ENCODE data around the gene ARG2. TPM values are rescaled to one million over a fixed set of nuclear protein-coding genes. Genes with fewer than 3 reads are reported as not detected.
A peak's percentile ranks its signal among the peaks of the same experiment; 100 is the strongest.

ARG2 gene
- total RNA-seq, 4 donors from 2014 or later, result 3.5 to 9.6 (median 5.4) TPM

DNA sequence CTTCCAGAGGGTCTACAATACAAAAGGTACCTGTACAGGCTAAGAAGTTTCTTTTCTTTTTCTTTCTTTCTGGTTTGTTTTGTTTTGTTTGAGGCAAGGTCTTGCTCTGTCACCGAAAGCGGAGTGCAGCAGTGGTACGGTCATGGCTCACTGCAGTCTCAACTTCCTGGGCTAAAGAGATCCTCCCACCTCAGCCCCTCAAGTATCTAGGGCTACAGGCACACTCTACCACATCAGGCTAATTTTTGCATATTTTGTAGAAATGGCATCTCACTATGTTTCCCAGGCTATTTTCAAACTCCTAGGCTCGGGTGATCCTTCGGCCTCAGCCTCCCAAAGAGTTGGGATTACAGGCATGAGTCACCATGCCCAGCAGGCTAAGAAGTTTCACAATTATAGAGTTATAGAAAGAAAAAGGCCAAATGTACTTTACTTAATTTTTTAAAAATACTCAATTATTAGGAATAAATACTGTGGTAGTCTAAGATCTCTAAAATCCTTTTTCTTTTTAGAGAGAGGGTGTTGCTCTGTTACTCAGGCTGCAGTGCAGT lies 16.6 kb upstream of the ARG2 start:
- Histone ChIP-seq H3K9me3 (no peaks in the 10 kb centered on the region), H3K4me3 (no peak overlapping the region), H3K27ac (no peak overlapping the region), H3K36me3 (no peaks in the 10 kb centered on the region), H3K27me3 (no peaks in the 10 kb centered on the region), H3K4me1 (peaks cover 20% of the 10 kb centered on the region)
- DNase-seq (ENCODE audit: low spot score in 2 of 2), result no peak
- TF ChIP-seq POLR2AphosphoS5 (IDR thresholded peaks at IDR 0.05) (no peak), POLR2A (IDR thresholded peaks at IDR 0.05) (no peak)
- TF ChIP-seq, protein P1, sequence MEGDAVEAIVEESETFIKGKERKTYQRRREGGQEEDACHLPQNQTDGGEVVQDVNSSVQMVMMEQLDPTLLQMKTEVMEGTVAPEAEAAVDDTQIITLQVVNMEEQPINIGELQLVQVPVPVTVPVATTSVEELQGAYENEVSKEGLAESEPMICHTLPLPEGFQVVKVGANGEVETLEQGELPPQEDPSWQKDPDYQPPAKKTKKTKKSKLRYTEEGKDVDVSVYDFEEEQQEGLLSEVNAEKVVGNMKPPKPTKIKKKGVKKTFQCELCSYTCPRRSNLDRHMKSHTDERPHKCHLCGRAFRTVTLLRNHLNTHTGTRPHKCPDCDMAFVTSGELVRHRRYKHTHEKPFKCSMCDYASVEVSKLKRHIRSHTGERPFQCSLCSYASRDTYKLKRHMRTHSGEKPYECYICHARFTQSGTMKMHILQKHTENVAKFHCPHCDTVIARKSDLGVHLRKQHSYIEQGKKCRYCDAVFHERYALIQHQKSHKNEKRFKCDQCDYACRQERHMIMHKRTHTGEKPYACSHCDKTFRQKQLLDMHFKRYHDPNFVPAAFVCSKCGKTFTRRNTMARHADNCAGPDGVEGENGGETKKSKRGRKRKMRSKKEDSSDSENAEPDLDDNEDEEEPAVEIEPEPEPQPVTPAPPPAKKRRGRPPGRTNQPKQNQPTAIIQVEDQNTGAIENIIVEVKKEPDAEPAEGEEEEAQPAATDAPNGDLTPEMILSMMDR (IDR thresholded peaks at IDR 0.05), result no peak
- WGBS, result 61% methylated on average over 5 of the region's 5 CpGs

DNA sequence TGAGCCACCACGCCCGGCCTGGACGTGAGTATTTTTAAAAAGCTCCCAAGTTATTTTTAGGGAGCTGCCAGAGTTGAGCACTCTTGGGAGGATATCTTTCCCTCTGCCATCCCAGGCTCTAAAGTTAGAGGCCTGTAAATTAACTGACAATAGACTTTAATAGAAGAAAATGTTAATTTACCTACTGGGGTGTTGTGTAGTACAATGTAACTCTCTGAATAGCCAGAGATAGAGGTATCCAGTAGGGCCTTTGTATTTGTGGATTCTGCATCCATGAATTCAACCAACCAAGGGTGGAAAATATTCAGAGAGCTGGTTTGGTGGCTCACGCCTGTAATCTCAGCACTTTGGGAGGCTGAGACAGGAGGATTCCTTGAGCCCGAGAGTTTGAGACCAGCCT lies 12.1 kb upstream of the ARG2 start:
- Histone ChIP-seq H3K9me3 (no peaks in the 10 kb centered on the region), H3K27ac (no peak overlapping the region), H3K4me3 (no peak overlapping the region), H3K36me3 (no peaks in the 10 kb centered on the region), H3K27me3 (no peaks in the 10 kb centered on the region), H3K4me1 (no peaks in the 10 kb centered on the region)
- WGBS, result 83% methylated on average over 5 of the region's 5 CpGs
- TF ChIP-seq POLR2A (IDR thresholded peaks at IDR 0.05) (no peak), POLR2AphosphoS5 (IDR thresholded peaks at IDR 0.05) (no peak), EP300 (IDR thresholded peaks at IDR 0.05) (no peak)
- TF ChIP-seq, protein P1 (IDR thresholded peaks at IDR 0.05), result no peak
- no peak for DNase-seq (ENCODE audit: low spot score in 2 of 2)

DNA sequence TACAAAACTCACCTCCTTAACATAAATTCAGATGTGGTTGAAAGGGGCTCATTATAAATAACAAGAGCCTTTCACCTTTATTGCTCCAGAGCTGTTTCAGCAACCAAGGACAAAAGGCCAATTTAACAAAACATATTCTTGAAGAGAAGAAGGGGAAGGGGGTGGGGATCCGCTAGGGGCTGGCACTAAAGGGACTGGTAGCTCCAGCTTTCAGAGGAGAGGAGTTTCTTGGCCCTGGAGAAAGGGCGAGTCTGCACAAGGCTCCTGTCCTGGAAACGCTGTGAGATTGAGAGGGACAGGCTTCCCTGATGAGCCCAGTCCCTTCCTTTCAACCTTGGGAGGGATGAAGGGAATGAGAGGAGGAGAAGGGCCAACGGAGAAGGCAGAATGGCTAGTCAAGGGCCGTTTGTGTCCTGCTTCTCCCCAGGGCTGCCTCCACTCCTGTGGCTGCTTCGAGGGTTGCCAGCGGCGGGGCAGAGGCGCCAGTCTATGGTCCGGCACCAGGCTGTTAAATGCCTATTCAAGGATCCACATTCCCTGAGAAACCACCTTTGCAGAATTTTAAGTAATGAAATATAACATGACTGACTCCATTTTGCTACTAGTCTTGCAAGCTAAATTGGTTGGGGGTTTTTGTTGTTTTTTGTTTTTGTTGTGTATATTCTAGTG lies 9.9 kb upstream of the ARG2 start:
- 59% methylated on average over 10 of the region's 10 CpGs for WGBS

DNA sequence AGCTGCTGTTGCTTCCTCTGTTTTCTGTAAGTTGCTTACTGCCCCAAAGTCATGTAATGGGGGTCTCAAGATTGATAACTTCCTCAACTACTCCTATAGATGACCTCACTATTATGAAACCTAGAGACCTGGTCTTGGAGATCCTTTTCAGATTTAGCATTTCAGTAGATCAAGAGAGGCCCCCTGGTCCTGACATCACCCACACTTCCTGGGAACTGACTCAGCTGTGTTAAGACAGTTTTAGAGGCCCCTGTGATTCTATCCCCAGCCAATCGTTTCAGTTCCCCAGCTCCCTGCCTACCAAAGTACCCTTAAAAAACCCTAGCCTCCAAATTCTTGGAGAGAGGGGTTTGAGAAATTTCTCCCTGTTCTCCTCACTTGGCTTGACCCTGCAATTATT lies 9.2 kb upstream of the ARG2 start:
- TF ChIP-seq EP300 (IDR thresholded peaks at IDR 0.05) (no peak), POLR2A (IDR thresholded peaks at IDR 0.05) (no peak), POLR2AphosphoS5 (IDR thresholded peaks at IDR 0.05) (no peak)
- TF ChIP-seq, protein P1 (IDR thresholded peaks at IDR 0.05), result no peak
- Histone ChIP-seq H3K27me3 (no peaks in the 10 kb centered on the region), H3K9me3 (no peaks in the 10 kb centered on the region), H3K36me3 (no peaks in the 10 kb centered on the region), H3K4me1 (no peaks in the 10 kb centered on the region), H3K27ac (no peak overlapping the region), H3K4me3 (no peak overlapping the region)
- 79% methylated on average over 1 of the region's 1 CpG for WGBS
- DNase-seq (ENCODE audit: low spot score in 2 of 2), result no peak

More for the DNA sequence above, 9.9 kb upstream of the ARG2 start:
- Histone ChIP-seq H3K27me3 (no peaks in the 10 kb centered on the region), H3K4me3 (no peak overlapping the region), H3K4me1 (no peaks in the 10 kb centered on the region), H3K9me3 (no peaks in the 10 kb centered on the region), H3K27ac (no peak overlapping the region), H3K36me3 (no peaks in the 10 kb centered on the region)
- no peak for DNase-seq (ENCODE audit: low spot score in 2 of 2)
- TF ChIP-seq POLR2A (IDR thresholded peaks at IDR 0.05) (no peak), EP300 (IDR thresholded peaks at IDR 0.05) (no peak), POLR2AphosphoS5 (IDR thresholded peaks at IDR 0.05) (no peak)
- TF ChIP-seq, protein P1 (IDR thresholded peaks at IDR 0.05), result no peak

DNA sequence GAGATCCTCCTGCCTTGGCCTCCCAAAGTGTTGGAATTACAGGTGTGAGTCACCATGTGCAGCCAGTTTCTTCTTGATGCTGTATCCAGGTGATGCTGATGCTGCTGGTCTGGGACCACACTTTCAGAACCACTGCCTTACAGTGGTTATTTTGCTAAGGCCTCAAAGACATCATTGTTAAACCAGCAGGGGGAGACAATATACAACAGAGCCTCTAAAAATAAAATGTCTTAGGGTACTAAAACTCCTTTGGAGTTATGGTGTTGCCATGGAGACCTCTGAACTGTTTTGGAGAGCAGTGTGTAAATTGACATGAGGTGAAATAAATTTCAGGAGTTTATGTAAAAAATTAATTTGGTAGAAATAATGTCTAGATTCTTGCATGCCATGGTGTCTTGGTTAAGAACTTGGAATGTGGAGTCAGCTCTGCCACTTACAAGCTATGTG lies 1.1 kb upstream of the ARG2 start:
- TF ChIP-seq, protein P1 (IDR thresholded peaks at IDR 0.05), result peak; percentile 36 to 48
- TF ChIP-seq EP300 (IDR thresholded peaks at IDR 0.05), result no peak
- DNase-seq (ENCODE audit: low spot score in 2 of 2), result no peak
- no peak overlapping the region for H3K4me3 ChIP-seq
- no peak overlapping the region for H3K27ac ChIP-seq
- no peaks in the 10 kb centered on the region for H3K36me3 ChIP-seq
- H3K4me1 ChIP-seq, result peaks cover 34% of the 10 kb centered on the region
- no peaks in the 10 kb centered on the region for H3K9me3 ChIP-seq
- H3K27me3 ChIP-seq, result no peaks in the 10 kb centered on the region

Measured in suprapubic skin (tissue), 4 donors.